Measurements from ENCODE around the gene SRCAP.

DNA sequence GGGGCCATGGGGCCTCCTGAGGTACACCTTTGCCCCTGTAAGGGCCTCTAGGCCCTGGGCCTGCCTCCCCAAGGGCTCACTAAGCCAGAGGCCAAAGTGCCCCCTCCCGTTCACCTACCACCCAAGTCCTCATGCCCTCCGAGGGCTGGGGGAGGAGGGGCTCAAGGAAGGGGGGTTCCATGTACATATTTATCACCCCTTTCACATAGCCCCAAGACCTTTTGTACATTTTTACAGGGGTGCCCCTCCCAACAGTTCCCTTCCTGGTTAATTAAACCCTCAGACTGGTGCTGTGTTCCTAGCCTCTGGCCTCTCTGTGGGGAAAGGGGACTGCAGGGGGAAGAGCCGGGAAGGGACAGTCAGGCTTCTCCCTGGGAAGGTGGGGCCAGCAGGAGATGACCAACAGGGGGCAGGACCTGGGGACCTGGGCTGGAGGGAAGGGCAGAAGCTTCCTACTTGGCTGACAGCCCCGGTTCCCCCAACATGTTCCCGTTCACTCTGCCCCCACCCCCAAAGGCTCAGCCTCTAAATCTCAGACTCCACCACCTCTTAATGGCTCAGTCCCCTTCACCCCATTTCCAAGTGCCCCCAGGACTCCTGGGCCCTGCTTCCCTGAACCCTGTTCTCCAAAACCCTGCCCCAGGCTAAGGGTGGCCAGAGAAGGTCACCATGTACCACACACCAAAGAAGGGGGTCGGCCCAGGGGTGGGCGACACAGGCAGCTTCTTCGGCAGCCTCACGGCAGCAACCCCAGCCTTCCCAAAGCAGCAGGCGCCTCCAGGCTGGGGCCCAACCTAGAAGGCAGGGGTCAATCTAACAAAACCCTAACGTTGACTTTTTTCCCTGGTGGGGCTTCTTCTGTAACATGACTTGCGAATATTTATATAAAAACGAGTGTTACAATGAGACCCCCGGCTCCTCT is 28.8 kb upstream of the SRCAP start:
- TF ChIP-seq, protein P1, sequence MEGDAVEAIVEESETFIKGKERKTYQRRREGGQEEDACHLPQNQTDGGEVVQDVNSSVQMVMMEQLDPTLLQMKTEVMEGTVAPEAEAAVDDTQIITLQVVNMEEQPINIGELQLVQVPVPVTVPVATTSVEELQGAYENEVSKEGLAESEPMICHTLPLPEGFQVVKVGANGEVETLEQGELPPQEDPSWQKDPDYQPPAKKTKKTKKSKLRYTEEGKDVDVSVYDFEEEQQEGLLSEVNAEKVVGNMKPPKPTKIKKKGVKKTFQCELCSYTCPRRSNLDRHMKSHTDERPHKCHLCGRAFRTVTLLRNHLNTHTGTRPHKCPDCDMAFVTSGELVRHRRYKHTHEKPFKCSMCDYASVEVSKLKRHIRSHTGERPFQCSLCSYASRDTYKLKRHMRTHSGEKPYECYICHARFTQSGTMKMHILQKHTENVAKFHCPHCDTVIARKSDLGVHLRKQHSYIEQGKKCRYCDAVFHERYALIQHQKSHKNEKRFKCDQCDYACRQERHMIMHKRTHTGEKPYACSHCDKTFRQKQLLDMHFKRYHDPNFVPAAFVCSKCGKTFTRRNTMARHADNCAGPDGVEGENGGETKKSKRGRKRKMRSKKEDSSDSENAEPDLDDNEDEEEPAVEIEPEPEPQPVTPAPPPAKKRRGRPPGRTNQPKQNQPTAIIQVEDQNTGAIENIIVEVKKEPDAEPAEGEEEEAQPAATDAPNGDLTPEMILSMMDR (IDR thresholded peaks at IDR 0.05): no peak
- TF ChIP-seq POLR2AphosphoS5 (IDR thresholded peaks at IDR 0.05): no peak
